Endodermal cell (in vitro differentiated cells): ENCODE data around the gene CEND1. TPM values are rescaled to one million over a fixed set of nuclear protein-coding genes. Genes with fewer than 3 reads are reported as not detected.

Experiments used
- DNase-seq: peaks from one replicate; pipeline ENCODE4 v3.0.0-alpha.2; 2017
- H3K27ac ChIP-seq: 2 replicates; pipeline ENCODE4 v1.5.1; 2013; ENCODE audit warnings: mild to moderate bottlenecking, low read depth, low read length, moderate library complexity
- H3K27me3 ChIP-seq: 2 replicates; pipeline ENCODE4 v1.6.1; 2013; ENCODE audit warnings: mild to moderate bottlenecking, low read length, moderate library complexity; ENCODE audit not compliant: insufficient read depth, control insufficient read depth, poor library complexity, severe bottlenecking
- H3K36me3 ChIP-seq: 2 replicates; pipeline ENCODE4 v1.7.0; 2013; ENCODE audit warnings: mild to moderate bottlenecking, low read length, moderate library complexity; ENCODE audit not compliant: control insufficient read depth, insufficient read depth
- H3K4me1 ChIP-seq: one replicate; pipeline ENCODE4 v1.7.0; 2013; ENCODE audit warnings: low read length; ENCODE audit not compliant: control insufficient read depth, insufficient read depth
- H3K4me3 ChIP-seq: 2 replicates; pipeline ENCODE4 v1.5.1; 2013; ENCODE audit warnings: mild to moderate bottlenecking, low read length, moderate library complexity
- H3K9ac ChIP-seq: 2 replicates; pipeline ENCODE4 v1.6.1; 2013; ENCODE audit warnings: mild to moderate bottlenecking, low read length, moderate library complexity; ENCODE audit not compliant: poor library complexity, severe bottlenecking; ENCODE audit errors: extremely low read depth
- H3K9me3 ChIP-seq: 2 replicates; pipeline ENCODE4 v1.6.1; 2013; ENCODE audit warnings: mild to moderate bottlenecking, low read length, moderate library complexity; ENCODE audit not compliant: control insufficient read depth
- H3K27ac Mint-ChIP-seq: 2 replicates; pipeline ENCODE4 v1.8.0; 2020; ENCODE audit warnings: mixed read lengths
- H3K27me3 Mint-ChIP-seq: 2 replicates; pipeline ENCODE4 v1.8.0; 2021; ENCODE audit warnings: mild to moderate bottlenecking, mixed read lengths; ENCODE audit not compliant: insufficient read depth
- H3K36me3 Mint-ChIP-seq: 2 replicates; pipeline ENCODE4 v1.8.0; 2020; ENCODE audit warnings: low read depth, mixed read lengths
- H3K4me1 Mint-ChIP-seq: 2 replicates; pipeline ENCODE4 v1.8.0; 2020; ENCODE audit warnings: mixed read lengths
- H3K4me3 Mint-ChIP-seq: 2 replicates; pipeline ENCODE4 v1.8.0; 2020; ENCODE audit warnings: mild to moderate bottlenecking, moderate library complexity, mixed read lengths
- H3K9me3 Mint-ChIP-seq: 2 replicates; pipeline ENCODE4 v1.8.0; 2020; ENCODE audit warnings: mild to moderate bottlenecking, mixed read lengths
- WGBS, 2 experiments: methylation state at CpG; one replicate each; pipeline versions ENCODE4 v1.1.5 to v1.1.7; 2013; ENCODE audit warnings: missing lambda C conversion rate in 2 of 2, mixed read lengths in 1 of 2; ENCODE audit not compliant: insufficient coverage in 1 of 2, insufficient read length in 1 of 2; 5-methylcytosine and 5-hydroxymethylcytosine counted together
- total RNA-seq, 2 donors: library from RNA; stranded (reverse); fragmentation: NEBNext Ultra II Directional in 1 of 2; extraction: Animal tissue kit (Norgen Biotek cat#: 25700) in 1 of 2; gene quantifications; 2 replicates in 1 of 2; 3 replicates in 1 of 2; pipeline ENCODE4 v1.2.1, GENCODE V29; 2021
- TF ChIP-seq, protein P1 (sequence below): fragments of 200-600 bp; sonication (generic); conservative IDR thresholded peaks from 2 replicates; pipeline ENCODE4 v1.5.0; 2021; ENCODE audit warnings: antibody characterized with exemption, mild to moderate bottlenecking

The CEND1 gene
- total RNA-seq, 2 donors from 2014 or later: not detected

DNA sequence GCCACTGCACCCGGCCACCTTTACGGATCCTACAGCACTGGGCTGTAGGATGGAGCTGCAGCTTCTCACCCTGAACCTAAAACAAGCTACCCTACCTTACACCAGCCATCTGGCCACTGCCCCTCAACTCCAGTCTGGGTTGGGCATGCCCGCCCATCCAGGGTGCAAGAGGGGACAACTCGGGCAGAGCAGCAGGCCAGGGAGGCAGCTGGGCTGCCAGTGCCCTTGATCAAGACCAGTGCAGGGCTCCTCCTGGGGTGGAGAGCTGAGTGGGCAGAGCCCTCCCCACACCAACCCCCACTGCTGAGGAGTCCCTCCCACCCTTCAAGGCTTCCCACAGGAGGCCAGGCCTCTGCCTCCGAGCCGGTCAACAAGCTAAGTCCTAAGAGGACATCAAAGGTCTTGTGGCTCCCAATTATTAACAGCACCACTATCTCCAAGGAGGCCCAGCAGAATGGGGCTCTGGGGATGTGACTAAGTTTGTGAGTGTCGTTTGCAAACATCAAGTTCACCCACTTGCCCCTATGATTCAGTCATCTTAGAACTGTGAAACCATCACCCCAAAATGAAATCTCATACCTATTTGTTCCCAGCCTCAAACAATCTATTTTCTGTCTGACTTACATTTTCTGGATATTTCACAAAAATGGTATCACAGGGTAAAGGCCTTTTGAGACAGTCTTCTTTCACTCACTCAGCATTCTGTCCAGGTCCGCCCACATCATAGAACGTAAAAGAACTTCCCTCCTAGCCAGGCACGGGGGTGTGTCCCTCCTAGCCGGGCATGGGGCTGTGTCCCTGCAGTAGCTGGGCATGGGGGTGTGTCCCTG lies 23.6 kb downstream of the CEND1 start:
- Histone ChIP-seq H3K4me3 (no peak overlapping the region), H3K9me3 (no peaks in the 10 kb centered on the region), H3K36me3 (peaks cover 52% of the 10 kb centered on the region), H3K9ac (no peak overlapping the region), H3K27ac (no peak overlapping the region), H3K4me1 (no peaks in the 10 kb centered on the region), H3K27me3 (no peaks in the 10 kb centered on the region)
- Mint-ChIP-seq H3K36me3 (peaks cover 60% of the 10 kb centered on the region), H3K27ac (no peak overlapping the region), H3K9me3 (no peaks in the 10 kb centered on the region), H3K4me3 (no peak overlapping the region), H3K4me1 (no peaks in the 10 kb centered on the region), H3K27me3 (no peaks in the 10 kb centered on the region)
- WGBS, 2 experiments: 94 to 100% methylated on average over 5 to 11 of the region's 11 CpGs
- TF ChIP-seq, protein P1, sequence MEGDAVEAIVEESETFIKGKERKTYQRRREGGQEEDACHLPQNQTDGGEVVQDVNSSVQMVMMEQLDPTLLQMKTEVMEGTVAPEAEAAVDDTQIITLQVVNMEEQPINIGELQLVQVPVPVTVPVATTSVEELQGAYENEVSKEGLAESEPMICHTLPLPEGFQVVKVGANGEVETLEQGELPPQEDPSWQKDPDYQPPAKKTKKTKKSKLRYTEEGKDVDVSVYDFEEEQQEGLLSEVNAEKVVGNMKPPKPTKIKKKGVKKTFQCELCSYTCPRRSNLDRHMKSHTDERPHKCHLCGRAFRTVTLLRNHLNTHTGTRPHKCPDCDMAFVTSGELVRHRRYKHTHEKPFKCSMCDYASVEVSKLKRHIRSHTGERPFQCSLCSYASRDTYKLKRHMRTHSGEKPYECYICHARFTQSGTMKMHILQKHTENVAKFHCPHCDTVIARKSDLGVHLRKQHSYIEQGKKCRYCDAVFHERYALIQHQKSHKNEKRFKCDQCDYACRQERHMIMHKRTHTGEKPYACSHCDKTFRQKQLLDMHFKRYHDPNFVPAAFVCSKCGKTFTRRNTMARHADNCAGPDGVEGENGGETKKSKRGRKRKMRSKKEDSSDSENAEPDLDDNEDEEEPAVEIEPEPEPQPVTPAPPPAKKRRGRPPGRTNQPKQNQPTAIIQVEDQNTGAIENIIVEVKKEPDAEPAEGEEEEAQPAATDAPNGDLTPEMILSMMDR: no peak
- no peak for DNase-seq

DNA sequence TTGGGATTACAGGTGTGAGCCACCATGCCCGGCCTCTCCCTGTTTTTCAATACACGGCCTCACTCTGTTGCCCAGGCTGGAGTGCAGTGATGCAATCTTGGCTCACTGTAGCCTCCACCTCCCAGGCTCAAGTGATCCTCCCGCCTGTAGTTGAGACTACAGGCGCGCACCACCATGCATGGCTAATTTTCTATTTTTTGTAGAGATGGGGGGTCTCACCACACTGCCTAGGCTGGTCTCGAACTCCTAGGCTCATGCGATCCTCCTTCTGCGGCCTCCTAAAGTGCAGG lies 24.1 kb downstream of the CEND1 start:
- no peaks in the 10 kb centered on the region for H3K9me3 ChIP-seq
- no peak overlapping the region for H3K27ac ChIP-seq
- peaks cover 54% of the 10 kb centered on the region for H3K36me3 ChIP-seq
- no peaks in the 10 kb centered on the region for H3K27me3 Mint-ChIP-seq
- TF ChIP-seq, protein P1: no peak
- H3K4me1 Mint-ChIP-seq: no peaks in the 10 kb centered on the region
- H3K36me3 Mint-ChIP-seq: peaks cover 60% of the 10 kb centered on the region
- no peak overlapping the region for H3K9ac ChIP-seq
- no peak overlapping the region for H3K4me3 ChIP-seq
- WGBS, 2 experiments: 82 to 92% methylated on average over 6 to 8 of the region's 8 CpGs
- H3K27ac Mint-ChIP-seq: peak overlapping the region; percentile 64
- H3K4me3 Mint-ChIP-seq: no peak overlapping the region
- no peaks in the 10 kb centered on the region for H3K9me3 Mint-ChIP-seq
- DNase-seq: no peak
- no peaks in the 10 kb centered on the region for H3K27me3 ChIP-seq
- no peaks in the 10 kb centered on the region for H3K4me1 ChIP-seq

DNA sequence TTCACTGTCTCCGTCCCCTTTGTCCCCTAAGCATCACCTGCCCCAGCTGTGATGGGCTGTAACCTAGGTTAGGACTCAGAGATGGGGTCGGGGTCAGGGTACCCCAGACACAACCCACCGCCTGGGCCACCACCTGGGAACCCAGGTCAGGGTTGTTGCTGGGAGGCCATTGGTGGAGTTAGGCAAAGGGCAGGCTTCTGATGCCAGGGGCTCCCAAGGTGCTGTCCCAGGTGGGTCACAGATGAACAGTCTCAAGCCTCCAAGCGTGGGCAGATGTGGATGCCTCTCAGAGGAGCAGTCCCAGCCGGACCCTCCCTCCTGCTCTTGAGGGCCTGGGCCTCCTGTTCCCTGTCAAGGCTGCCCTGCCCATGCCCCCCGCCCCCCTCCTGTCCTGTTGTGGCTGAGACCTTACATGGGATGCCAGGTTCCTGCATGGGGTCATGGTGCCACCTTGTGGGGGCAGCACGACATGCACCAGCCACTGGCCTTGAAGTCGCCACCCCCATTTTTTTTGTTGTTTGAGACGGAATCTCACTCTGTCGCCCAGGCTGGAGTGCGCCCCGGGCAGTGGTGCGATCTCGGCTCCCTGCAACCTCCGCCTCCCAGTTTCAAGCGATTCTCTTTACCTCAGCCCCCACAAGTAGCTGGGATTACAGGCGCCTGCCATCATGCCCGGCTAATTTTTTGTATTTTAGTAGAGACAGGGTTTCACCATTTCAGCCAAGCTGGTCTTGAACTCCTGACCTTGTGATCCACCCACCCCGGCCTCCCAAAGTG lies 24.7 kb downstream of the CEND1 start:
- DNase-seq: peak; percentile 92
- no peaks in the 10 kb centered on the region for H3K4me1 Mint-ChIP-seq
- WGBS, 2 experiments: 84 to 90% methylated on average over 15 to 19 of the region's 19 CpGs
- Histone ChIP-seq H3K9ac (no peak overlapping the region), H3K9me3 (no peaks in the 10 kb centered on the region), H3K36me3 (peaks cover 55% of the 10 kb centered on the region), H3K4me3 (no peak overlapping the region), H3K27ac (no peak overlapping the region), H3K4me1 (no peaks in the 10 kb centered on the region), H3K27me3 (no peaks in the 10 kb centered on the region)
- H3K4me3 Mint-ChIP-seq: no peak overlapping the region
- no peaks in the 10 kb centered on the region for H3K27me3 Mint-ChIP-seq
- no peaks in the 10 kb centered on the region for H3K9me3 Mint-ChIP-seq
- TF ChIP-seq, protein P1: peak; percentile 77
- H3K36me3 Mint-ChIP-seq: peaks cover 56% of the 10 kb centered on the region
- H3K27ac Mint-ChIP-seq: peak overlapping the region; percentile 64
